ENCODE results near the gene BCAR3.
"Not testable (repeated sequence)": the region's sequence is repeated elsewhere in the genome, so short reads cannot be mapped to it uniquely, and the experiment has no call there.

The BCAR3 gene

DNA sequence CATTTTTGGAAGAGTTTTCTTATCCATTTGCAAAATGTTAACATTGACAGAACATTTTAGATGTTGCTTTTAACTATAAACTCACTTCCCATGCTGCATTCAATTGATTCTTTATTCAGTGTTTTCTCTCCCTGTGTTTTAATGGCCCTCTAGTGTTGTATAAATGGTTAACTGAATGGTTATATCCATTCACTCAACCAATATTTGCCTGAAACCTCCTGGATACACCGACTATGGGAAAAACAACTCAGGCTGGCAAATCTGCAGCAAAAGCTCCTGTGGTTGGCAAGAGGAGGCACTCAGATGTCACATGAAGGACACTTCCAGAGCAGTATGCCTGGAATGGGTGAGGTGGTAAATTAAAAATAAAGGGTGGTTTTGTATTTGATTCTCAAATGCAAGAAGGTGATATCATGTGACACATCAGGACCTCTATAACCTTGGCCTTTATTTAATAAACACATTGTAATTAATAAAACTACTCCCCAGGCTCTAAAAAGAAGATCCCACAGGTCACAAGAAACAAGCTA, 107.6 kb downstream of the BCAR3 start:
- DNase-seq = no peak

DNA sequence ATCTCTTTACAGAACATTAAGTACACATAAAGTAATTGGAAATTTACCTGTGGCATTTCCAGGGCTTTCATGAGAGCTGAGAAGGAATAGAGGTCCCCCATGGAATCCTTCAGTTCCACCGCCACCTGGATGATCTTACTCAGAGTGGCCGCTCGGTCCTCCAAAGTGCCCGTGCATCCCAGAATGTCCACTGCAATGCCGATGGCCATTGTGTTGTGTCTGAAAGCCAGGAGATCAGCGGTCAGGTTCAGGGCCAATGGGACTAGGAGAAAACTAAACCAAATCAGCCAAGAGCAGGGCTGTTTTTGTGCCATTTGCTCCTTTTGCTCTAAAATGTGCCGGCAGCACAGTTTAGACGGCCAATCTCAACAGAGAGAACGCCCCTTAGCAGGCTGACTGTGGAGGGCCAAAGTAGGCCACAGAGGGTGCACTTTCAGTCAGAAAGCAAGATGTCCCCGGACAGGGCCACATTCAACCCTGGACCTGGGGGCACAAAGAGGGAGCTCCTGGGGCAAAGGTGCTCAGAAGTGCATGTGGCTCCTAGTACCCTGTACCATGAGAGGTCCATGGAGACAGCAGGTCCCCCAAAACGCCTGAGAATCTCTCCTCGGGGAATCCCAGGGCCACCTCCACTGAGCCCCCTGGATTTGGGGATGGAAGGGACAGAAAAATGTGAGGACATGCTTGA, 109.9 kb downstream of the BCAR3 start:
- DNase-seq = no peak

DNA sequence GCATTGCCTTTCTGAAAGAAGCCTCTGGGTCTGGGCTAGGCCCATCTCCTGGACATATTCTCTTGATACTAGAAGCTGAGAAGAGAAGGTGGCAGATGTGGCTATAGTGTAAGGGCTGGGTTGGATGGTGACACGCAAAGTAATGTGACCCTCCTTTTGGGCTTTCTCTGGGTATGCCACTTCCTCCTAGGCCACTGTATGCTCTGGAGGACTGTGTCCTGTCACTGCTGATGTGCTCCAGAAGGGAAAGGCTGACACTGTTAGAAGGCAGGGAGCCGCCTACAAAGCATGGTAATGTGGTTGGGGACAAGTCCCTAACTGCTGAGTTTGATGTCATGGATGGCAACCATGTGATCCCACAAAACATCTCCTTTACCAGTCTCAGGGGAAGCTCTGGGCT, 112.1 kb downstream of the BCAR3 start:
- DNase-seq = no peak

DNA sequence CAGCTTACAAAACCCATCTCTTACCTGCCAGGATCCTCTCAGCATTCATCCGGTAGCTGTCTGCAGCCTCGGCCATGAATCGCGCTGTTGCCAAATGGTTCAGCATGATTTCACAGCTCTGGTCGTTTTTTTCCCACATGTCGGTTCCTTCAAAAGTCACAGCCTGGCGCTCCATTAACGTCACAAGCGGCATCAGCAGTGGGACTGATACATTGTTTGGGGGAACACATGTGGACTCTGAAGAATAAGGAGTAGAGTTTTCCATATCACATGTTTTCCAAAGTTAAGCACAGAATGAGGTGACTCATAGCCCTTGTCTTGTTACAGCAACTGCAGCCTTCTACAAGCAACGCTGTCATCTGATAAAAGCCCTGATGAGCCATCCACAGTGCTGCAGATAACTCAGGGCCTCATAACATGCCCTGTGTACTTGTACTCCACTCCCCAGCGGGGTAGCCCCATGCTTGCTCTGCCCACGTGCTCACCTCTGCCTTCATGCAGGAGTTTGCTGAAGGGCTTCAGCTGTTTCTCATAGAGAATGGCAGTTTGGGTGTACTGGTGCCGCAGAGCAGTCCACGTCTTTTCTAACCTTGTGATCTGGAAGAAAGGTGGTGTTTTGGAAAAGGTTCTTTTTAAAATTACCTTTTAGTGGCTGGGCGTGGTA, 114.2 kb downstream of the BCAR3 start:
- DNase-seq = no peak

DNA sequence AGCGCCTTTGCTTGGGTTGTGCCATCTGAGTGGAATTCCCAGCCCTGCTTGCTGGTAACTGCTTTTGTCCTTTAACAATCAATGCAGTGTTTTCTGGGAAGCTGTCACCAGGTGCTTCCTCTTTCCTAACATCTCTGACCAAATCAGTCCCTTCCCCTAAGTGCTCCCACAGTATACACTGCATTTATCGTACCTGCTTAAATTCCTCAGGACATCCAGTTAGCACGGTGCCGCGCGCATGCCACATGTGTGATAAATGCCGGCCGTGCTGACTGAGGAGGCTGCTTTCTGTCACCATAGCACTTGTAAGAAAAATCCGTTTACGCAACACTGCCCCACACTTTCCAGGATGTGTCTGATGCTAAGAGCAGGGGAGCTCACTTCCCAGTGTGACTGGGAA, 115.4 kb downstream of the BCAR3 start:
- DNase-seq = no peak

DNA sequence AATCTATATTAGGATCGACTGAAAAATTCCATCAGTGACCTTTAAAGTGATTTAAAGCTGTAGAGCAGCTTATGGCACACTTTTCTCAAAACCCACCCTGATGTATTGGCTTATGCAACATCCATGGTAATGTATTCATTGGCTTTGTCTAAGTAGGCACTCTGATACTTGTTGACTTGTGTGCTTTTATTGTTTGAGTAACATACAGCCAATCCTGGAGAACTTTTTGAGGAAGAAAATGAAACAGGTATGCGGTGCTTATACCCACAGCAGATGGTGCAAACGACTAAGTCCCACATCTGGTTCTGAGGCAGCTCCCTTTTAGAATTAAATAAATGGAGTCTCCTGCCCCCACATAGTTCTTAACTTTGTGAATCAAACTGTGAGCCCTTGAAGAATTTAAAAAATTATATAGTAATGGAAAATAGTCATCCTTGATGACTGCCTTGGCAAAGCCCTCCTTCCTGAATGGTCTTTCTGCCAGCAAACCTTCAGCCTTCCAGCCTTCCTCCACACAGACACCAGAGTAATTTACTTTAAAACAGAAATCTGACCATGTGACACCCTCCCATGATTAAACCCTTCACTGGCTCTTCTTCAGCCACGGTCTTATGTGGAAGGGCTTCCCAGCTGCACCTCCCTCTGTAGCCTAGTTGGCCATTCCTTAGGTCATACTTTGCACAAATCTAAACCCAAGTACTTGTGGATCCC, 116.0 kb downstream of the BCAR3 start:
- DNase-seq = no peak

DNA sequence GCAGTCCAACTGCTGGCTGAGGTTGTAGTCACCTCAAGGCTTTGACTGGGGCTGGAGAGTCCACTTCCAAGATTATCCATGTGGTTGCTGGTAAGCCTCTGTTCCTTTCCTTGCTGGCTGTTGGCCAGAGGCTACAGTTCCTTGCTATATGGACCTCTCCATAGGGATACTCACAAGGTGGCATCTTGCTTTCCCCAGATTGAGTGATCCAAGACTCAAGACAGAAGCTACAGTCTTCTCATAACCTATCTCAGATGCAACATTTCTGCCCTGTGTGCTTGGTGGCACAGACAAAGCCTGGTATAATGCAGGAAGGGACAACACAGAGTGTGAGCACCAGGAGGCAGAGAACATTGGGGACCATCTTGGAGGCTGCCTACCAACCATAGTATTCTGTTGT, 121.9 kb downstream of the BCAR3 start:
- DNase-seq = no peak

DNA sequence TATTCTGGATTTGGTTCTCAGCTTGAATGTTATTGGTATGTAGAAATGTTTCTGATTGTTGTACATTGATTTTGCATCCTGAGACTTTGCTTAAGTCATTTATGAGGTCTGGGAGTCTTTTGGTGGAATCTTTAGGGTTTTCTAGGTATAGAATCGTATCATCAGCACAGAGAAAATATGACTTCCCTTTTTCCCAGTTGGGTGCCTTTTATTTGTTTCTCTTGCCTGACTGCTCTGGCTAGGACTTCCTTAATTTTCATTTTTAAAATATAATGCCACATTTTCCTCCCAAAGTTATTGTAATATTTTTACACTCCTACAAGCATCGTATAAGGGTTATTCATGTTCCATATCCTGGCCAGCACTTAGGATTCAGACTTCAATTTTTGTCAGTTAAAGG, 122.6 kb downstream of the BCAR3 start:
- no peak for DNase-seq

DNA sequence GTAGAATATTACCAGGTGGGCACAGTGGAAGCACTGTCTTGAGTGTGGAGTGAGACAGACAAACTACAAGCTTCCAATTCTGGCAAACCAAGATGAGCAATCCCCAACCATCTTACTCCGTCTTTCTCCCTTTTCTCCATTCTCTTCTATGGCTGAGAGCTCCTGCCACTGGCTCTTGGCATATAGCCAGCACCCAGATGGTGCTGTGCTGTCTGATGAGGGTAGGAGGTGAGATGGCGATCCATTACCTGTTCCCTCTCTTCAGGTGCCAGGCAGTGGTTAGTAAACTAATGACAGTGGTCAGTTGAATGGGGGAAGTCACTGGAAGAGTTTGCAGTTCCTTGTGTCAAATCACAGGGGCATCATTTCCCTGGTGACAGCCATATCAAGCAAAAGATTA, 125.3 kb downstream of the BCAR3 start:
- DNase-seq = no peak

DNA sequence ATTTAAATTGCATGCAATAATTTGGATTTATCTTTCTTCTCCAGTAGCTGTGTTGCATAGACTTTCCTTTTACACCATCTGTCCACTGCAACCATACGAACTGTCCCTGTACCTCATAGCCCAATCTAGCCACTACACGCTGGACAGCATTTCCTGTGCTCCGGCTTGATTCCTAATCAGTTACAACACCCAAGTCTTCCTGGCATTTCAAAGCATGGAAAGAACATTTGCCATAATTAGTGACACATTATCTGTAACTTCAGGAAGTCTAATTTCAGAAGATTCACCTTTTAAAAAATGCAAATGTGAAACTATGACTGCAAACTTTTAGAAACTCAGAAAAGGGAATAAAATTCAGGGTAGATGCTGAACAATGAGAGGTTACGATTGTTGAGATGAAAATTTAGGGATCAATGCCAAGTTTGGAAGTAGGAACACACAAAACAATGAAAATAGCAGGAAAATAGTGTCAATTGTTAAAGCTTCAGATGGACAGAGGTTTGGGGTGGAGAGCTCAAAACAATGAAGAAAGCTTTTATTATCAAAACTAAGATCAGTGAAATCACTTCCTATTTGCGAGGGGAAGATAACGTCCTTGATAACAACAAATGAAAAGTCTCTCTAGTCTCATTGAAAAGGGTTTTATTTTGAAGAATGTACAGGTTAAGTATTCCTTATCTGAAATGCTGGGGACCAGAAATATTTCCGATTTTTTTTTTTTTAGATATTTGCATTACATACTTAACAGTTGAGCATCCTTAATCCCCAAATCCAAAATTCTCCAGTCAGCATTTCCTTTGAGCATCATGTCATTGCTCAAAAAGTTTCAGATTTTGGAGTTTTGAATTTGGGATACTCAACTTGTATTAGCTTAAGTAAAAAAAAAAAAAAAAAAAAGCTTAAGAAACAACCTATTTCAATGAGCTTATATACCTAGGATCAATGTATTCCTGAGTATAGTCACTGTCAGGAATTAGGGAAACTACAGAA, 126.5 kb downstream of the BCAR3 start:
- no peak for DNase-seq

DNA sequence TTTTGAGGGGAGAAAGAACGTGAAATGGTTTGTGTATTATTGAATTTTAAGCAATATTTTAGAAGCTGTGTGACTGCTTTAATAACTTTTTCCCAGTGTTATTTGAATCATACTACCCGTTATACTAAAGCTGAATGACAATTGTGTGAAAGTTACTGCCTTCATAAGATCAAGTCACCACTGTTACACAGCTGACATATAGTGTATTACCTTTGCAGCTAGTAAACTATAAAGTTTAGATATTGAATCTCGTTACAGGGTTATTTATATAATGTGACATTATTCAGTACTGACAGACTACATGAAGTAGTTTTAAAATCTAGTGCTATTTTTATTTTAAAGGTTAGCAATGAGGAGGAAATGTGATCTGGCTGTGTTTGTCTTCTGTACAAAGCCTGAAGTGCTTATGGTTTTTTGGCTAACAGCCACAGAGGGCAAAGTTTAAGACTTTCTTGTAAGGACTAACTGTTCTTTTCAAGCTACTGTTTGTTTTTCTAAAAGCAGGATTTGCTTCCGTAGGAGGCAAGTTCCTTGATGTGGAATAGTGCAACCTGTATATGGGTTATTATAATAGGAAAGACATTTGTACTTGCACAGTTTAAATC, 127.6 kb downstream of the BCAR3 start:
- DNase-seq = not testable (repeated sequence)

DNA sequence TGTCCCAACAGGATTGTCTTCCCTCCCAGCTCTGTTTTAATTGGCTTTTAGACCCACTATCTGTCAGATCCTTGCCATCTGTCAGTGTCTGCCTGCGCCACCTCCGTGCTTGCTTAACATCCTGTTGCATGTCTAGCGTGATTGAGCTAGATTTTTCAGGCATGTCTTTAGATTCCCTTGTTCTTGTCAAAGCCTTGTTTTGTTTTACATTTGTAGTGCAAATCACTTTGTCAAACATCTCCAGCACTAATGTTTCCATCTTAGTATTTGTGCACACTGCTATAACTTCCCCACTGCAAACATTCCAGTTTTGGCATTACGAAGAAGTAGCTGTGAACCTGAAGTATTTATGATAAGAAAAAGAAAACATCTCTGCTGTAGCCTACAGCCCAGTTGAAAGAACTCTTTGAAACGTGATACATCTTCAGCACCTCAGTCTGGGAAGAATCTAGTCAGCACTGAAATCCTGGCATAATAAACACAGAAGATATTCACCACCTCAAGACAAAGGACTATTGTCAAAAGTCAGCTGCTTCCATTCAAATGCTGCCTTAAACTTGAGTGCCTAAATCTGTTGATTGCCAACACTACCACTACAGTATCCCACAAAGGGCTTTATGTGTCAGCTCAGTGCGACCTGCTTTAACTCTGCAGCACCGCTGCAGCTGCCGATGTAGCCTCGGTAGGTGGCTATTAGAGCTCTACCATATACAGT, 128.7 kb downstream of the BCAR3 start:
- DNase-seq = no peak

DNA sequence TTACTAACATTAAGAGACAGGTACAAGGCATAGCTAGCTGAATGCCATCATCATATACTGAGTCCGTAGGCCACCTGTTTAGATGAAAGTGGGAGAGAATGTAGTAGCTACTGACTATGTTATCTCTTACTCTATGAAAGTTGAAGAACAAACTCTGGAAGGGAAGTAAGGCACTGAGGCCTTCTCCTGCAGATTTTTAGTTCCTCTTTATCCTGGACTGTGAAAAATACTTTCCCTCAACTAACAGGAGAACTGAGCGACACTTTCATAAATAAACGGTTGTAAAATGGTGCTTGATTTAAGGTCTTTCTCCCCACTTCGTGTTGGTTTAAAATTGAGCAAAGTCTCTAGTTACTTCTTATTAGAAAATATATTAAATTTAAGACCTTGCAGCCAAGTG, 131.8 kb downstream of the BCAR3 start:
- DNase-seq = no peak

DNA sequence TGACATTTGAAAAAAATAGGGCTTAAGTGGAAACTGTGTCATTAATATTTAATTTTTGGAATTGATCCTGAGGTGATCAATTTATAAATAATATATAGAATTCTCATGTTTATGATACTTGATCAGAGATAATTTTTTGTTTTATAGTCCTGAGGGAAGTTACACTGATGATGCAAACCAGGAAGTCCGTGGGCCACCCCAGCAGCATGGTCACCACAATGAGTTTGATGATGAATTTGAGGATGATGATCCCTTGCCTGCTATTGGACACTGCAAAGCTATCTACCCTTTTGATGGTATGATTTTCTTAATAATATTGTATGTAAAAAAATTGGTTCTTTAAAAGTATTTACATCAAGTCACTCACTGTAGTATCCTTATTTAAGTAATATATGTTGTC, 132.5 kb downstream of the BCAR3 start:
- no peak for DNase-seq

DNA sequence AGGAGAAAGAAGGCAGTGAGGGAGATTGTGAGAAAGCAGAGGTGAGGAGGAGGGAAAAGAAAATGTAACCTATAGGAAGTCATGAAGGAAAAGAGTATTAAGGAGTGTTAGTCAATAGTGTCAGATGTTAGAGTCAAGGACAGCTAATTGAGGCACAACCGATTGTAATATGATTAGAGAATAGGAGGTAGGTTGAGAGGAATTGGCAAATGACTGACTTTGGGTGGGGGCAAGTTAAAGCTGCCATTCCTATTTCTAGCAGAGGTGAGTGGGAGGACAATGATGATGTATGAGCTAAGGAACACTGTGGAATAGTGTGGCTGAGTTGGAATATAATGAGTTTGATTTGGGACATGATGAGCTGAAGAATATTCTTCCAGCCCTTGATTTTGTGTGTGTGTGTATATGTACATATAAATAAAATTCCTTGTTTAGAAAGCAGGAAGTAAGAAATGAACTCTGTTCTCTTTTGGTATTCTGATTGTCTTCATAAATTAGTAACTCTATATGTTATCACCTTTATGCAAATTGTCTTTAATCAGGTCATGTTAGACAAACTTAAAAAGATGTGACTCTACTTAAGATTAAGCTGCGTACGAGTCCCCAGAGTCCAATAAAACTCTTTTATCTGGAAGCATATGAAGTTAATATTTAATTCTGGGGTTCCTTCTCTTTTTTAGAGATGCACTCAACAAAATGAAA, 135.3 kb downstream of the BCAR3 start:
- no peak for DNase-seq

DNA sequence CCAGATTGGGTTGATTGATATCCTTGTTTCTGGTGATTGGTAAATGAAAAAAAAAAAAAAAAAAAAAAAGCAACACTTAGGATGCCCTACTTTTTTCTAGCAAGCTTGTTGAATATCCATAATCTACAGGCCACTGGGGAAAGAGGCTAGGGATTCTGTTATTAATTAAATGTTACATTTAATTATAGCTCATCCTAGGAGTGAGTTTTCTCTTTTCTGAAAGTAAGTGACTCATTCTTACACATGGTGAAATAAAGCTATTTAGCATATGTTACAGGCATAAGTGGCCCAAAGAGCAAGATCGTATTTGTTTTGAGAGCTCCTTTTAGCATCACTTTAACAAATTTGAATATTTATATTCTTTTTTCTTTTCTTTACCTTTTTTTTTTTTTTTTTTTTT, 139.2 kb downstream of the BCAR3 start:
- no peak for DNase-seq

DNA sequence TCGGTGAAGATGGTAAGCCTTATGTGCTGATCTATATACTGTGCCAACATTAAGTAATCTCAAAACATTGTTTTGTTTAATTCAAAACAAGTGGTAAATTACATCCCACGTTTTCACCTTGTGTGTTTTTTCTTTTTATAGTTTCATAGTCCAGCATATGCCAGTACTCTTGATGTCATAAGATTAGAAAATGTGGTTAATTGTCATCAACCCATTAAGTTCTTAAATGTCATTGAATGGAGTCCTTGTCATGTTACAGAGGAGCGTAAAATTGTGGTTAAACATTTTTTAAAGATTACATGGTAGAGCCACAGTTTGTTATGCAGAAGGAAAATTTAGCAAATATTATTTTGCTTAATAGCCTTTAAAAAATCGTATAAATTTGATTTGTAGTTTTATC, 140.6 kb downstream of the BCAR3 start:
- no peak for DNase-seq

DNA sequence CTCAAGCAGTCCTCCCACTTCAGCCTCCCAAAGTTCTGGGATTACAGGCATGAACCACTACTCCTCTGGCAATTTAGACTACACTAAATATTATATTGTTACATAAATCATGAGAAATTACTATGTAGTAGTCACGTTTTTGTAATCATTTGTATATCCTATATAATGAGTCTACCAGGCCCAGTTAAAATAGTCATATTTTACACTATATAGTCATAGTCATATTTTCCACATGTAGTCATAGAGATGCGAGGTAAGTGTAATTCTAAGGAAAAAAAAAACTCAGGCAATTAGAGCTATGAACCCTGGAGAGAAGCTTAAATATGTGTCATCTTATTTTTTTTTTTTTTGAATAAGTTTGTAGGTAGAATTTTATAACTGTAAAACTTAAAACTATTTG, 143.7 kb downstream of the BCAR3 start:
- no peak for DNase-seq

DNA sequence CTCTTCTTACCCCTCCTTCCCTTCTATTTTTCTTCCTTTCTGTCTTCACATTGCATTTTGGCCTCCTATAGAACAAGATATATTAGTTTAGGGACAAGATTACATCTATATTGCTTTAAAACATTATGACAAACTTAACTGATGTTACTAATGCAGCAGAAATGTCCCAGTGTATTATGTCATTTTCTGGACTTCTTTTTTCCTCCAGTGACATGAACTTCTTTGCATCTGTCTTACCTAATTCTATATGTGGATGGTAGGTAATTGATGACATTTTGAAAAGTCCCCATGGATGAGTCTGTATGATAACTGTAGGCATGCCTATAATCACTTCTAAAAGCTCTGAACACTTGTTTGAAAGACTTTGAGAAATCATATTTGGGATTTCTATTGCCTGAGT, 144.2 kb downstream of the BCAR3 start:
- no peak for DNase-seq

DNA sequence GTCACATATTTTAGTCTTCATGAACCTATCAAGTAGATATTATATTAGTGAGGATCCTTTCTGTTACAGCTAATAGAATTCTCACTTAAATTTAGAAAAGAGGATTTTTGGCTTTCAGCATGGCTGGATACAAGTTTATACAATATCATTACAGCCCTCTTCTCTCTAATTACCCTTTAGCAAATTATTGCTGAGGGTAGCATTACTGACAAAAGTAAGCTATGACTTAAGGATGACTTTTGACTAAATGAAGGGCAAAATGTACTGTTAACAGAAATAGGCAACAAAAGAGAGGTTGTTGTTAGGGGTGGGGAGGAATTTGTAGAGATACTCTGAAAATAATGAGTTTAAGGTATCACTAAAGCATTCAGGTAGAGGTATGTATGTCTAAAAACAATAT, 148.0 kb downstream of the BCAR3 start:
- DNase-seq = no peak

DNA sequence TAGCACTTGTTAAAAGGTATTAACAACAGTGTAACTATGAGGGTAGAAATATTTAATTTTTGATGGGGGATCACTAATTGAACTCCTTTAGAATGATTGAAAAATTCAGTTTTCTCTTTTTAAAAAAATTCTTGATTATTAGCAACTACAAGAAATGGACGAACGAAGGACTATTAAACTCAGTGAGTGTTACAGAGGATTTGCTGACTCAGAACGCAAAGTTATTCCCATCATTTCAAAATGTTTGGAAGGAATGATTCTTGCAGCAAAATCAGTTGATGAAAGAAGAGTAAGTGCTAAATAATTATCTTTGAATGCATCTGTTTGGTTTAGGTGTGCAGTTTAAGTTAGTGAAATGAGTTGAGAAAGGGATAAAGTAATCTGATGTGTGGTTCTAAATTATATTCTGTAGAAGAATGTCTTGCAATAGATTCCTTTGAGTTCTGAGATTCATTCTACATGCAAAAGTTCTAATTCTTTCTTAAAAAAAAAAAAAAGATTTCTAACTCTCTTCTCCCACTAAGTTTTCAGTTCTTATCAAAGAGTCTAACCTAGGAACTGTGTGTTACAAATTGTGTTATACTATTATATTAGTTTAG, 148.8 kb downstream of the BCAR3 start:
- DNase-seq = no peak
